IMR-90 (cell line): ENCODE results near the gene SPRY1. TPM values are rescaled to one million over a fixed set of nuclear protein-coding genes. Genes with fewer than 3 reads are reported as not detected.

Experiments
- ATAC-seq: fragments of 200-7000 bp; cut with Tn5 transposase; 2 replicates; pipeline ENCODE4 v1.9.1; 2020; ENCODE audit warnings: low read depth, mild to moderate bottlenecking, moderate library complexity
- BruUV-seq: library from RNA; stranded (reverse); fragments of 400-500 nt; replicated peaks from 2 replicates; lab custom pipeline; 2021; lab: Mats Ljungman, UMichigan
- CTCF ChIA-PET: fragments of 300-600 bp; formaldehyde crosslinking; extraction: SDS; loops from one replicate; lab custom pipeline; 2021; ENCODE audit warnings: antibody characterized with exemption; lab: Yijun Ruan, JAX
- POLR2A ChIA-PET: fragments of 300-600 bp; sonication (Branson Sonifier 250); formaldehyde crosslinking; loops from one replicate; lab custom pipeline; 2022; ENCODE audit warnings: antibody characterized with exemption; ENCODE audit not compliant: unreplicated experiment; lab: Charles Lee
- DNase-seq: peaks from one replicate; pipeline ENCODE4 v3.0.0; 2013
- H2AFZ ChIP-seq: replicated peaks from 2 replicates; pipeline ENCODE3; 2013; ENCODE audit warnings: low read length, mild to moderate bottlenecking; ENCODE audit not compliant: poor library complexity
- H2AK5ac ChIP-seq: 2 replicates; pipeline ENCODE4 v1.6.1; 2013; ENCODE audit warnings: low read depth, low read length, inconsistent platforms
- H2AK9ac ChIP-seq: replicated peaks from 2 replicates; pipeline ENCODE3; 2013; ENCODE audit warnings: mild to moderate bottlenecking, low read depth, low read length, moderate library complexity; ENCODE audit not compliant: poor library complexity
- H2BK120ac ChIP-seq: 2 replicates; pipeline ENCODE4 v1.6.1; 2013; ENCODE audit warnings: low read depth, low read length, inconsistent platforms
- H2BK15ac ChIP-seq: 3 replicates; pipeline ENCODE4 v1.6.1; 2013; ENCODE audit warnings: low read depth, low read length, inconsistent platforms
- H2BK20ac ChIP-seq: 2 replicates; pipeline ENCODE4 v1.6.1; 2013; ENCODE audit warnings: low read depth, mild to moderate bottlenecking, inconsistent platforms, low read length, moderate library complexity
- H2BK5ac ChIP-seq: 2 replicates; pipeline ENCODE4 v1.6.1; 2013; ENCODE audit warnings: mild to moderate bottlenecking, low read depth, low read length, inconsistent platforms; ENCODE audit not compliant: poor library complexity, severe bottlenecking
- H3K14ac ChIP-seq: replicated peaks from 2 replicates; pipeline ENCODE4 v1.6.1; 2013; ENCODE audit warnings: low read depth, low read length, inconsistent platforms
- H3K18ac ChIP-seq: 2 replicates; pipeline ENCODE4 v1.6.1; 2013; ENCODE audit warnings: low read depth, low read length, control low read depth
- H3K23ac ChIP-seq: 2 replicates; pipeline ENCODE4 v1.6.1; 2013; ENCODE audit warnings: low read depth, low read length, inconsistent platforms
- H3K27ac ChIP-seq: 2 replicates; pipeline ENCODE4 v1.5.1; 2013; ENCODE audit warnings: mild to moderate bottlenecking, control low read depth, low read length; ENCODE audit not compliant: insufficient read depth
- H3K27me3 ChIP-seq: 2 replicates; pipeline ENCODE4 v1.6.1; 2013; ENCODE audit warnings: low read length; ENCODE audit not compliant: control insufficient read depth, insufficient read depth
- H3K36me3 ChIP-seq: 2 replicates; pipeline ENCODE4 v1.6.1; 2013; ENCODE audit warnings: low read length, mixed read lengths; ENCODE audit not compliant: control insufficient read depth, insufficient read depth
- H3K4ac ChIP-seq: 2 replicates; pipeline ENCODE4 v1.6.1; 2013; ENCODE audit warnings: low read depth, low read length, inconsistent platforms
- H3K4me1 ChIP-seq: 2 replicates; pipeline ENCODE4 v1.6.1; 2013; ENCODE audit warnings: low read length, mixed read lengths; ENCODE audit not compliant: control insufficient read depth, insufficient read depth
- H3K4me2 ChIP-seq: 2 replicates; pipeline ENCODE4 v1.6.1; 2013; ENCODE audit warnings: low read depth, mild to moderate bottlenecking, control low read depth, low read length, moderate library complexity
- H3K4me3 ChIP-seq: 2 replicates; pipeline ENCODE4 v1.5.1; 2013; ENCODE audit warnings: low read depth, mild to moderate bottlenecking, control low read depth, low read length, moderate library complexity; ENCODE audit not compliant: insufficient read depth
- H3K56ac ChIP-seq: 2 replicates; pipeline ENCODE4 v1.6.1; 2013; ENCODE audit warnings: low read length, inconsistent platforms; ENCODE audit not compliant: insufficient read depth; ENCODE audit errors: extremely low read depth
- H3K79me1 ChIP-seq, 2 experiments: 2 replicates each; pipeline ENCODE4 v1.6.1; 2013; ENCODE audit warnings: low read length in 2 of 2, inconsistent platforms in 1 of 2, low read depth in 1 of 2
- H3K9ac ChIP-seq: 2 replicates; pipeline ENCODE4 v1.6.1; 2013; ENCODE audit warnings: low read depth, low read length, control low read depth
- H3K9me1 ChIP-seq: 2 replicates; pipeline ENCODE4 v1.6.1; 2013; ENCODE audit warnings: low read length, inconsistent platforms; ENCODE audit not compliant: insufficient read depth
- H3K9me3 ChIP-seq: 2 replicates; pipeline ENCODE4 v1.6.1; 2013; ENCODE audit warnings: low read length; ENCODE audit not compliant: control insufficient read depth, insufficient read depth
- H4K20me1 ChIP-seq: 2 replicates; pipeline ENCODE4 v1.6.1; 2013; ENCODE audit warnings: low read length, inconsistent platforms; ENCODE audit not compliant: insufficient read depth
- H4K5ac ChIP-seq: 2 replicates; pipeline ENCODE4 v1.6.1; 2013; ENCODE audit warnings: mild to moderate bottlenecking, low read depth, low read length, control low read depth
- H4K8ac ChIP-seq, 2 experiments: 2 replicates each; pipeline ENCODE4 v1.6.1; 2013; ENCODE audit warnings: low read depth in 2 of 2, low read length in 2 of 2, control low read depth in 1 of 2, inconsistent platforms in 1 of 2
- H4K91ac ChIP-seq: 2 replicates; pipeline ENCODE4 v1.6.1; 2013; ENCODE audit warnings: low read depth, low read length, inconsistent platforms; ENCODE audit not compliant: insufficient read depth
- BHLHE40 ChIP-seq: fragments of 150-350 bp; IDR thresholded peaks from 2 replicates; pipeline ENCODE4 v1.6.1; 2016; ENCODE audit warnings: mild to moderate bottlenecking, low read depth, low read length
- CEBPB ChIP-seq: IDR thresholded peaks from 2 replicates; pipeline ENCODE4 v1.6.1; 2012; ENCODE audit warnings: low read depth, low read length, improper control_type of control experiment
- CHD1 ChIP-seq: IDR thresholded peaks from 2 replicates; pipeline ENCODE4 v1.6.1; 2012; ENCODE audit warnings: low read depth, low read length, improper control_type of control experiment
- ELK1 ChIP-seq: fragments of 150-350 bp; IDR thresholded peaks from 2 replicates; pipeline ENCODE4 v1.6.1; 2016; ENCODE audit warnings: low read depth, mild to moderate bottlenecking, low read length, moderate library complexity, borderline replicate concordance
- FOS ChIP-seq: fragments of 150-350 bp; IDR thresholded peaks from 2 replicates; pipeline ENCODE4 v1.6.1; 2016; ENCODE audit warnings: low read depth, low read length
- MAFK ChIP-seq: IDR thresholded peaks from 2 replicates; pipeline ENCODE4 v1.6.1; 2012; ENCODE audit warnings: low read depth, low read length, improper control_type of control experiment
- MAZ ChIP-seq: IDR thresholded peaks from 2 replicates; pipeline ENCODE4 v1.6.1; 2012; ENCODE audit warnings: low read depth, mild to moderate bottlenecking, low read length, improper control_type of control experiment, moderate library complexity, borderline replicate concordance
- MXI1 ChIP-seq: IDR thresholded peaks from 2 replicates; pipeline ENCODE4 v1.6.1; 2012; ENCODE audit warnings: low read depth, mild to moderate bottlenecking, low read length, moderate library complexity, borderline replicate concordance
- NFE2L2 ChIP-seq: fragments of 150-350 bp; IDR thresholded peaks from 2 replicates; pipeline ENCODE4 v1.6.1; 2016; ENCODE audit warnings: low read depth, mild to moderate bottlenecking, low read length
- POLR2A ChIP-seq: IDR thresholded peaks from 2 replicates; pipeline ENCODE4 v1.6.1; 2012; ENCODE audit warnings: mild to moderate bottlenecking, low read depth, low read length
- RAD21 ChIP-seq: IDR thresholded peaks from 2 replicates; pipeline ENCODE4 v1.6.1; 2012; ENCODE audit warnings: low read length, improper control_type of control experiment
- SMC3 ChIP-seq: fragments of 150-350 bp; IDR thresholded peaks from 2 replicates; pipeline ENCODE4 v1.6.1; 2016; ENCODE audit warnings: low read depth, mild to moderate bottlenecking, antibody characterized with exemption, low read length, moderate library complexity
- WGBS, 2 experiments: methylation state at CpG; one replicate each; pipeline versions ENCODE4 v1.1.5 to v1.1.7; 2013; ENCODE audit warnings: missing lambda C conversion rate in 2 of 2; ENCODE audit not compliant: insufficient read length in 1 of 2; ENCODE audit errors: extremely low coverage in 2 of 2; 5-methylcytosine and 5-hydroxymethylcytosine counted together
- dilution Hi-C: fragments of 300-500 bp; cut with HindIII; formaldehyde crosslinking; loops from one replicate; pipeline ENCODE4 v1.14.3; 2018; ENCODE audit warnings: low sequenced_read_pairs; ENCODE audit not compliant: unreplicated experiment
- in situ Hi-C: fragments of 300-500 bp; cut with MboI; formaldehyde crosslinking; loops from 3 replicates; pipeline ENCODE4 v1.14.3; 2019; ENCODE audit warnings: low sequenced_read_pairs, inconsistent platforms, mixed read lengths
- intact Hi-C: fragments of 100-400 bp; cut with micrococcal nuclease; formaldehyde crosslinking; loops from 2 replicates; pipeline ENCODE4 v1.10.0; 2022
- polyA plus RNA-seq, 3 experiments: library from polyadenylated mRNA; depleted of rRNA; stranded (reverse); fragments of >200 nt; gene quantifications; 2 replicates each; pipeline ENCODE4 v1.2.3, GENCODE V29; 2012; ENCODE audit warnings: low replicate concordance in 1 of 3
- total RNA-seq: library from RNA; depleted of rRNA; stranded (reverse); fragments of >200 nt; gene quantifications from 2 replicates; pipeline ENCODE4 v1.2.3, GENCODE V29; 2012
- TF ChIP-seq, protein P1 (sequence below): conservative IDR thresholded peaks from 2 replicates; pipeline ENCODE4 v1.5.1; 2012; ENCODE audit warnings: mild to moderate bottlenecking, low read depth, low read length, improper control_type of control experiment
- TF ChIP-seq, protein P2 (sequence below): fragments of 150-350 bp; IDR thresholded peaks from 2 replicates; pipeline ENCODE4 v1.6.1; 2017; ENCODE audit warnings: mild to moderate bottlenecking, antibody characterized with exemption, low read length, low read depth

The SPRY1 gene
- total and polyA plus RNA-seq, 2 of the 4 experiments (the other 2 are of a cell fraction) = 1.4 to 2.2 TPM

DNA sequence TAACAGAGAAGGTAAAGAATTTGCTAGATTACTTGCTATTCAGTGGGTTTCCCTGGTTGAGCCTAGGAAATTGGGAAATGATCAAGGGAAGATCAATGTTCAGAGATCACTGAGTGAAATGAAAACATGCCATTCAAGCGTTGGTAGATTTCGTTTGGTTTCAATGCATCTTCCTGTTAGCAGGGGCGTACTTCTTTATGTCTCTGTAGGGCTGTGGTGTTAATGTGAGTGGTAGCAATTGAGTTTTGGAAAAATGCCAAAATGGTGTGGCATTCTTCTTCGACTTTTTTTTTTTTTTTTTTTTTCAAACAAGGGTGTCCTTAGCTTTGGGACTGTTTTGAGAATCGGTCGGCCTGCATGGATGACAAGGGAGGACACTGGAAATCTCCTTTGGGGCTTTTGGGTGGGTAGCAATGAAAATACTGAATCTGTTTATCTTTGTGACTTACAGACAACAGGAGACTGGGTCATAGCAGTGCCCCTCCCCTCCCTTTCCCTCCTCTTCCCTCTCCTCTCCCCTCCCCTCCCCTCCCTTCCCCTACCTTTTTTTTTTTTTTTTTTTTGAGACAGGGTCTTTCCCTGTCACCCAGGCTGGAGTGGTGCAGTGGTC is 50.4 kb downstream of the SPRY1 start:
- no peaks in the 10 kb centered on the region for H4K20me1 ChIP-seq
- no TSS peak for BruUV-seq
- H2AFZ ChIP-seq = no peak overlapping the region
- no CpG with 5 or more reads among the region's 6 CpGs for WGBS, 2 experiments
- ChIA-PET CTCF (no interaction called here), POLR2A (no interaction called here)
- intact Hi-C loops = no loop called here
- H3K23ac ChIP-seq = no peak overlapping the region
- H3K9me1 ChIP-seq = 0 out of 2 replicates have a peak, but pooled peaks cover 3% of the 10 kb centered on the region
- no peak overlapping the region for H3K27ac ChIP-seq
- no peak overlapping the region for H2BK15ac ChIP-seq
- no peaks in the 10 kb centered on the region for H3K79me1 ChIP-seq
- no peak overlapping the region for H2BK5ac ChIP-seq
- H3K27me3 ChIP-seq = no peaks in the 10 kb centered on the region
- H3K56ac ChIP-seq = no peak overlapping the region
- peaks cover 4% of the 10 kb centered on the region for H3K4me1 ChIP-seq
- H3K4ac ChIP-seq = no peak overlapping the region
- H3K36me3 ChIP-seq = no peaks in the 10 kb centered on the region
- H3K9ac ChIP-seq = no peak overlapping the region
- ATAC-seq (no peak), DNase-seq (no peak)
- H4K91ac ChIP-seq = no peak overlapping the region
- H3K18ac ChIP-seq = no peak overlapping the region
- H3K9me3 ChIP-seq = no peaks in the 10 kb centered on the region
- no peak overlapping the region for H2BK120ac ChIP-seq
- dilution Hi-C loops = no loop called here
- H3K4me2 ChIP-seq = no peak overlapping the region
- TF ChIP-seq RAD21 (no peak), NFE2L2 (no peak), MAFK (no peak), MAZ (no peak), POLR2A (no peak), CHD1 (no peak), SMC3 (no peak), FOS (no peak), BHLHE40 (no peak), ELK1 (no peak), MXI1 (no peak), CEBPB (no peak)
- TF ChIP-seq, protein P1, sequence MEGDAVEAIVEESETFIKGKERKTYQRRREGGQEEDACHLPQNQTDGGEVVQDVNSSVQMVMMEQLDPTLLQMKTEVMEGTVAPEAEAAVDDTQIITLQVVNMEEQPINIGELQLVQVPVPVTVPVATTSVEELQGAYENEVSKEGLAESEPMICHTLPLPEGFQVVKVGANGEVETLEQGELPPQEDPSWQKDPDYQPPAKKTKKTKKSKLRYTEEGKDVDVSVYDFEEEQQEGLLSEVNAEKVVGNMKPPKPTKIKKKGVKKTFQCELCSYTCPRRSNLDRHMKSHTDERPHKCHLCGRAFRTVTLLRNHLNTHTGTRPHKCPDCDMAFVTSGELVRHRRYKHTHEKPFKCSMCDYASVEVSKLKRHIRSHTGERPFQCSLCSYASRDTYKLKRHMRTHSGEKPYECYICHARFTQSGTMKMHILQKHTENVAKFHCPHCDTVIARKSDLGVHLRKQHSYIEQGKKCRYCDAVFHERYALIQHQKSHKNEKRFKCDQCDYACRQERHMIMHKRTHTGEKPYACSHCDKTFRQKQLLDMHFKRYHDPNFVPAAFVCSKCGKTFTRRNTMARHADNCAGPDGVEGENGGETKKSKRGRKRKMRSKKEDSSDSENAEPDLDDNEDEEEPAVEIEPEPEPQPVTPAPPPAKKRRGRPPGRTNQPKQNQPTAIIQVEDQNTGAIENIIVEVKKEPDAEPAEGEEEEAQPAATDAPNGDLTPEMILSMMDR = no peak
- TF ChIP-seq, protein P2, sequence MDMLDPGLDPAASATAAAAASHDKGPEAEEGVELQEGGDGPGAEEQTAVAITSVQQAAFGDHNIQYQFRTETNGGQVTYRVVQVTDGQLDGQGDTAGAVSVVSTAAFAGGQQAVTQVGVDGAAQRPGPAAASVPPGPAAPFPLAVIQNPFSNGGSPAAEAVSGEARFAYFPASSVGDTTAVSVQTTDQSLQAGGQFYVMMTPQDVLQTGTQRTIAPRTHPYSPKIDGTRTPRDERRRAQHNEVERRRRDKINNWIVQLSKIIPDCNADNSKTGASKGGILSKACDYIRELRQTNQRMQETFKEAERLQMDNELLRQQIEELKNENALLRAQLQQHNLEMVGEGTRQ = no peak
- peak overlapping the region; percentile 64 for H2AK5ac ChIP-seq
- no peak overlapping the region for H2AK9ac ChIP-seq
- H2BK20ac ChIP-seq = no peak overlapping the region
- H3K14ac ChIP-seq = no peak overlapping the region; the same call in 1 of the 2 replicates
- in situ Hi-C loops = no loop called here
- no peak overlapping the region for H3K4me3 ChIP-seq
- H4K5ac ChIP-seq = no peak overlapping the region
- no peak overlapping the region for H4K8ac ChIP-seq
